ENCODE results near the gene DPP6.
"Not testable (repeated sequence)": the region's sequence is repeated elsewhere in the genome, so short reads cannot be mapped to it uniquely, and the experiment has no call there.

The DPP6 gene

DNA sequence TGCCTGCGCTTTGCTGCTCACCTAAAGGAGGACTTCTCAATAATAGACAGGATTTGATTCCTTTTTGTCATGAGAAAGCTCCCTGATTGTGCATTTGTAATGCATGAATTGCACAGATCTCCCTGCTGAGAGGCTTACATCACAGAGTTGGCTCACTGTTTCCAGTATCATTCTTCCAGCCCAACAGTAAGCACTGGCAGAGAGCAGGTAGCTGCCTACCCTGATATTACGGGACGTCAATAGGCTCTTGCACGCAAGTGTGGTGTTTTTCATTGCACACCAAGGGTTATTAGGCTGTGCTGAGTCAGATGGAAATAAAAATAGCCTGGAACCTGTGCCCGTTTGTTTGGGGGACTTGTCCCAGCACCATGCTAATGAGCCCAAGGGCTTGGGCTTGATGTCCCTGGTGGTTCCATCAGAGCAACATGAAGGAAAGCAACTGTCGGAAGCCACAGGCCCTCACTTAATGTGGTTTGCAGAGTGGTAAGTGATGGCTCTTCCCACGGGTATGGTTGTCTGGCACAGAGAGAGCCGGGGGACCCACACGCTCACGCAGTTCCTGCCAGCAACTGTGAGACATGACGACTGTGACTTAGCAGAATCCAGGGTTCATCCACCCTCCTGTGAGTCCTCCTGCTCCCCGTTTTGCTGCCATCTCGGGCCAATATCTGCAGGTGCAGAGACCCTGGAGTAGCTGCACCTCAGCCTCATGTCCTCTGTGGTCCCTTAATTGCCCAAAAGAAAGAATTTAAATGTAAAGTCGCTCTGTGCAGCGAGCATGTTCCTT is 20.4 kb downstream of the DPP6 start:
- not testable (repeated sequence) for DNase-seq (ENCODE audit: low spot score)

DNA sequence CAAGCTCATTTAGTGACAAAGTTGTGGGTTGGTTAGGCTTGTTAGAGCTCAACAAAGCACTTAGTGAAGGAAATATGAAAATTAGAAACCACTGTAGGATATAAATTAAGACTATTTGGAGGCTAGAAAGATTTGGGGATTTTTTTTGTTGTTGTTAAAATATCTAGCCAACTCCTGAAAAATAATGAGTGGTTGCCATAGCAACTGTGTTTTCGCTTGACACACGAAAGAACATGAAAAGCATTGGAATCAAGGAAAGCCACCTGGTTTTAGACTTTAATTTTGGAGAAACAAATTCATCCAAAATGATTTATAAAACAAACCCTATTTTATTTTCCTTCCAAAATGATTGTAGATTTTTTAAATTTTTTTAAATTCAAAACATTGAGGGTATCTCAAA is 26.3 kb downstream of the DPP6 start:
- not testable (repeated sequence) for DNase-seq (ENCODE audit: low spot score)

DNA sequence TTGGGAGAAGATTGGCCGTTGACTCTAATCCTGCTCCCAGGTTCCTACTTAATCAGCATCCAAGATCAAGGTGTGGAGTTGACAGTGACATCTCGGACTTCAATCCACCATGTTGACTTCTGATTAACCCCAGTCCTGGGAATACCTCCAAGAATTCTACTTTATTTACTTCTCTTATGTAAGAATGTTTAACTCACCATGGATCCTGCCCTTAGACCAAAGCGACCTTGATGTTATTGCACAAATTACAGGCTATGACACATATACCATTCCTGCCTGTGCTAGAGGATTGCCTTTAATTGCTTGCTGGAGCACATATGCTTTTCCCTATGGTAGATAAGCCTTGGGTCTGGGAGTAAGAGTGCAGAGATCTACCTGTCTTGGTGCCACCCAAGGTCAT is 28.1 kb downstream of the DPP6 start:
- not testable (repeated sequence) for DNase-seq (ENCODE audit: low spot score)

DNA sequence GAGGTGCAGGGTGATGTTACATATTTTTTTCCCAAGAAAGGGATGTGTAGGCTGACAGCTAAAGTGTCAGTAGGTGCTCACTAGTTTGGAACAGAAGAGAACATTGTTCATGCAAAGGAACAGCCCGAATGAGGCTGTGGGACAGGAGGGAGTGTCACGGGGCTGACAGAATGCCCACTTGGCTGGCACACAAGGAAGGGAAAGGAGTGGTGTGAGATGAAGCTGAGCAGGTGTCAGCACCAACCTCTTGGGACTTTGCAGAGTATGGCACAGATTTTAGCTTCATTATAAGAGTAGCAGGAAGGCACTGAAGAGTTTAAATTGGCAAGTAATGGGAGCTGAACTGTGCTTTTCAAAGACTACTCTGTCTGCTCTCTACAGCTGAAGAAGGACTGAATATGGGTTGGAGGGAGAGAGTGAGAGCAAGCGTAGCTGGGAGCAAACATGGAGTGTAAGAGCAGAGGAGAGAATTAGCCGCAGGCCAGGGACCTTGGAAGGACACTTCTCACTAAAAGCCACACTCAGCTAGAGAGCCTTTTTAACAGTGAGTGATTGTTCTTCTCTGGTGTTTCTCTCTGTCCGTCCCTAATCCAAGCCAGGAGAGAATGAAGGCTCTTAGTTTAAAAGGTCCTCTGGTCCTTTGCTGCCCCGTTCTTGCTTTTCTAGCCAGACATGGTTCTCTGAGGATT is 35.0 kb downstream of the DPP6 start:
- DNase-seq (ENCODE audit: low spot score) = not testable (repeated sequence)

DNA sequence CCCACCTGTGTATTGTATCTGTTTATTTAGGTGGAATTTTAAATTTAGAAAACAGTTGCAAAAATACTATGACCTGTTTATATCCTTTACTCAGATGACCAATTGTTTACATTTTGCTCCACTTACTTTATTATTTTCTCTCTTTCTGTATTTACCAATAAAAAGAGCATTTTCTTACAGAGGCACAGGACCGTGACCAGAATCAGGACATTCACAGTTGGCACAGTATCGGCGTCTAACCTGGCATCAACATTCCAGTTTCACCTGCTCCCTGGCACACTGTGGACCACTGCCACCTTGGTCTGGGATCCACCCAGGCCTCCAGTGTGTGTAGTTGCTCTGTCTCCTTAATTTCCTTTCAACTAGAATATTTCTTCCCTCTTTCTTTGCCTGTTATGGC is 39.9 kb downstream of the DPP6 start:
- not testable (repeated sequence) for DNase-seq (ENCODE audit: low spot score)

DNA sequence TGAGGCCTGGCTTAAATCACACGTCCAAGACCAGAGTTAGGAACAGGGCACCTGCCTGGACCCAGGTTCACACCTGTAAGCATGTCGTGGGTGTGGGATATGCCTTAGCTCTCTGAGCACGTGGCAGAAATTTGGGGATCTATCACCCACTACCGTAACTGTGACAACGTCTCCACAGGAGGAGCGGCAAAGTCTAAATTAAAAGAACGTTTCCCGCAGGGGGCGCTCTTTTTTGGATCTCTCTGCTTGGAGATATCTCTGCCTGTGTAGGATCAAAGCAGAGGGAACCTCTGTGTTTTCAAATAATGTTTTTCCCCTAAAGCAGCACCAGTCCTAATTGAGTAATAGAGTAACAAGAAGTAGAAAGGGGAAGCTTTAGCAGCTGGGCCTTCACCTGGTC is 43.0 kb downstream of the DPP6 start:
- not testable (repeated sequence) for DNase-seq (ENCODE audit: low spot score)

DNA sequence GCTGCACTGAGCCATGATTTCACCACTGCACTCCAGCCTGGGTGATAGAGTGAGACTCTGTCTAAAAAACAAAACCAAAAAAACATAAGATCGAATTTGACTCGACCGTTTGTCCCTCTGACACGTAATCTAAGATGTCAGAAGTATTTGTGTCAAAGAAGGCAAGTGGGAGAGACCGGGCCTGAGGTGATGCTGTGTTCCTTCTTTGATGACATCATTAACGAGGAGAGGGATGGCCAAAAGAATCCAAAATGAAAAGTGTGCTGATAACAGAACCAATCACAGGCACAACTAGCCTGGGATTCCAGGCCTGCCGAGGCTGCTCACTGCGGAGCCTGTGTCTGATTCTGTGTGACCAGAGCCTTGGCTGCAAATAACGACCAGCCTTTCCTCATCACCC is 52.9 kb downstream of the DPP6 start:
- DNase-seq (ENCODE audit: low spot score) = not testable (repeated sequence)

DNA sequence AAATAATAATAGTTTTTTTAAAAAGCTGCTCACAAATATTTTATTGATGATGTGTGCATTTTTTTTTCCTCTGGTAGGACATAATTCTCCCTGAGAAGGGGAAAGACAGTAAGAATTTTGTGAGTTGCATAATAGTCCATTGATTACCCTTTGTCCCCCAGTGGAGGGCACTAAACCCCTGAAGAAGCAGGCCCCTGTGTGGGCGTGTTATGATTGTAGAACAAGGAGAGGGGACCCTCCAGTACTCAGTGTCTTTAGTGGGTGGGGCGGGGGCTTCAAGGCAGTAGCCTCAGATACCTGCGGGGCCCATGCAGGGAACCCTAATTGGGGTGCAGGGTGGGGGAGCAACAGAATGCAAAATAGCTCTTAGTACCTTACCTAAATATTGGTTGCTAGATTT is 57.4 kb downstream of the DPP6 start:
- not testable (repeated sequence) for DNase-seq (ENCODE audit: low spot score)

DNA sequence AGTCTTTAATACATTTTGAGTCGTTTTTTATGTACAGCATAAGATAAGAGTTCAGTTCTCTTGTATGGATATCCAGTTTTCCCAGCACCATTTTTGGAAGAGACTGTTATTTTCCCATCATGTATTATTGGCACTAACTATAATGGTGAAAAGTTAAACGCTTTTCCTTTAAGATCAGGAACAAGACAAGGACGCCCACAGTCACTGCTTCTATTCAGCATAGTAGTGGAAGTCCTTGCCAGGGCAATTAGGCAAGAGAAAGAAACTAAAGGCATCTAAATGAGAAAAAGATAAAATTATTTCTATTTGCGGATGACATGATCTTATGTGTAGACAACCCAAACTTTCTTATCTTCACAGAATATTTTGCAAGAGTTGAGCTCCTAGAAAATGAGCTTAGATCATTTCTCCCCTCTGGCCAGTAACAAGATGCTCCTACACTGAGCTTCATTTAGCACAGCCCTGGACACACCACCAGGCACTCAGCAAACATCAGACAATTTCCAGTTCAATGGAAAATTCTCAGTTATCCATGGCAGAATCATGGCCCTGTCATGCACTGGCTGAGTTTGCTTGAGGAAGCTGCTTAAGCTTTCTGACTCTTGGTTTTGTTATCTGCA is 61.6 kb downstream of the DPP6 start:
- not testable (repeated sequence) for DNase-seq (ENCODE audit: low spot score)

DNA sequence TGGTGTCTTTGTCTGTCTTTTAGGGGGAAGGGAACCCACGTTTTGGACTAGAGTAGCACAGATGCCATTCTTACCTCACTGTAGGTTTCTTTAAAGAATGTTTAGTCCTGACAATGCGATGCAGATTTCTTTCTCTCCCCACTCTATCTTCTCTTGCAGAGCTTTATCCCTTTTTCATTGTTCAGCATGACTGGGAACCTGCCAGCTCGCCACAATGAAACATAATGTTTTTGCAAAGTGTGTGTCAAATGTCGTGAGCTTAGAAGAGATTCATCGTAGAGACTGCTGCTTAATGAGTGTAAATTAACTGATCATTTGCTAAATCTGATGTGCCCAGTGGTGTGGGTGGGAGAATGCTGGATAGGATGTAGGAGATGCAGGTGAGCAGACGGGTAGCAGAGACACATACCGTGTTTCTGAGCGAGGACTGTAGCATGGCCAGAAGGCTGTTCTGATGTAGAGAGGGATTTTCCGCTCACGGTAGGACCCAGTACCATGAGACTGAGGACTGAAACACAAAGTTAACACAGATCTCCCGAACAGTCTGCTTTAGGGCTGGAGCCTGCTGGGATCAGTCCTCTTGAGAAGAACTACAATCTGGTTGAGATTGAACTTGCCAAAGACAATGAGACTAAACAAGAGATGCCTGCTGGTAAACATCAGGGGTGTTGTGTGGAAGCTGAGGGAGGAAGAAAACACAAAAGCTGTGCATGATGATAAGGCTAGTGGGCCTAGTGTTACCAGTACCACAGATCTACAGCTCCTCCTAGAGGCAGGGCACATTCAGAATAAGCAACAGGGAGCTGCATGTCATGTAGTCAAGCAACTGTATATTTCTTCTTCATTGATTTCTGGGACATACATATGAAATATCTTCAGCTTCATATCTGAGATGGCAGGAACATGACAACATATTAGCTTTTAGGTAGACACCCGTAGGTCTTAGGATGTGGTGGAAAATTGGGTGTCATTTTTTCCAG is 65.5 kb downstream of the DPP6 start:
- not testable (repeated sequence) for DNase-seq (ENCODE audit: low spot score)

DNA sequence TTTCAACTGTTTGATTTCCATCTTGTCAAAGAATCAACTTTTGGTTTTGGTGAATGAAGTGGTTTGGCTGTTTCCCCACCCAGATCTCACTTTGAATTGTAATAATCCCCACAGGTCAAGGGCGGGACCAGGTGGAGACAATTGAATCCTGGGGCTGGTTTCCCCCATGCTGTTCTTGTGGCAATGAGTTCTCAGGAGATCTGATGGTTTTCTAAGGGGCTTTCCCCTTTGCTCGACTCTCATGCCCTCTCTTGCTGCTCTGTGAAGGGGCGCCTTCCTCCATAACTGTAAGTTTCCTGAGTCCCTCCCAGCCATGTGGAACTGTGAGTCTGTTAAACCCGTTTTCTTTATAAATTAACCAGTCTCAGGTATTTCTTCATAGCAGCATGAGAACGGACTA is 68.6 kb downstream of the DPP6 start:
- not testable (repeated sequence) for DNase-seq (ENCODE audit: low spot score)

DNA sequence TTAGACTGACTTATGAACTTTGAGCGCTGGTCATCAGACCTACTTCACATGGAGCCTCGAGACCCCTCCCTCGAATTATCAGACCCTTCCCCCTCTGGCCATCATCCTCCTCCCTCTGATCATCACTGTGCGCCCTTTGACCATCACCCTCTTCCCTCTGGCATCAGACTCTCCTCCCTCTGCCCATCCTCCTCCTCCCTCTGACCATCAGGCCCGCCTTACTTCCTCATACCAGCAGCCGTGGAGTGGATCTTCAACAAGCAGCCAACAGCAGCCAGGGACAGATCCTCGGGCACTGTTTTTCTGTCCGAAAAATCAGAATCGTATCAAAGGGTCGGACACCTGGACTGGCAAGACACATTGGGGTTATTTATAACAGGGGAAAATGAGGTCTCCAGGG is 70.5 kb downstream of the DPP6 start:
- DNase-seq (ENCODE audit: low spot score) = not testable (repeated sequence)

DNA sequence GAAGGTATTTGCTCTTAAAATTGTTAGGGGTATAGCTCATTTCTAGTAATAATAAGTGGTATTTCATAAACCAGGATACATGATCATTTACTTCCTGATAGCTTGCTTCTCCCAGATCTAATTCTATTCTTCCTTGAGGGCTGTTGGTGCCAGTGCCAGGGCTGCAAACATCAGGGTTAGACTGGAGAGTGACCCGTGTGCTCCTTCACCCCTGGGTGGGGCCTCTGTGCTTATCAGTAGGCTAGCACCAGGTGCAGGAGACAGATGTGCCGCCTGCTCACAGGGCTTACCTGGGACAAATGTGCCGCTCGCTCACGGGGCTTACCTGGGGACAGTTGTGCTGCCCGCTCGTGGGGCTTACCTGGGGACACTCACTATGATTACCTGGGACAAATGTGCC is 71.2 kb downstream of the DPP6 start:
- DNase-seq (ENCODE audit: low spot score) = not testable (repeated sequence)

DNA sequence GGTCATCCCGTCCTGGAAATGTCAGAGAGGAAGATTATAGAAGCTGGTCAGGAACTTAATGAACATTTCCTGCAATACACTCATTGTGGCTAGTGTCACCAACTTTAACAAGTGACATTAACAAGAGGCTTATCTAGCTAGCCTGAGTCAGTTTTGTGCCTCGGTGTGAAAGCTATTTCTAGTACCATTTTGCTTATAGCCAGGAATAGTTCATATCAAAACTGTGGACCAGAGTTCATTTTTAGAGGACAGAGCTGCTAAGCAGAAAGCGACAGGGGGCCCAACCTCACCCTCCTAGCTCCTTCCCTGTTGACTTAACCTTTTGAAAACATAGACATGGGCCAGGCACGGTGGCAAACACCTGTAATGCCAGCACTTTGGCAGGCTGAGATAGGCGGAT is 76.9 kb downstream of the DPP6 start:
- DNase-seq (ENCODE audit: low spot score) = not testable (repeated sequence)

DNA sequence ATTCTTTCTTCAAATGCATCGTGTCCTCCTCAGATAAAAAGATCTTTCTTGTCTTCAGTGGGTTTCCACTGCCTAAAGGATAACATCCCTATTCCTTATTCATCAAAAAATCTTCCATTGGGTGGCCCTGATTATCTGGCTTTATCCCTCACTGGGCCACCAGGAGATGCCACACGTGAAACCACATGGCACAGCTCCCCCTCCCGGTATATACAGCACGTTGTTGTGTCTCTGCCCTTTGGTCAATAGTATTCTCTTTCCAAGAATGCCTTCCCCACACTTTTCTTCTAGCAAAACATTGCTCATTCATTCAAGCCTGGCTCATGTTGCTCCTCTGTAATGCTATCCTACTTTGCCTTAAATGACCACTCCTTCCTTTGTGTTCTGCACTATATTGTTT is 80.4 kb downstream of the DPP6 start:
- DNase-seq (ENCODE audit: low spot score) = not testable (repeated sequence)

DNA sequence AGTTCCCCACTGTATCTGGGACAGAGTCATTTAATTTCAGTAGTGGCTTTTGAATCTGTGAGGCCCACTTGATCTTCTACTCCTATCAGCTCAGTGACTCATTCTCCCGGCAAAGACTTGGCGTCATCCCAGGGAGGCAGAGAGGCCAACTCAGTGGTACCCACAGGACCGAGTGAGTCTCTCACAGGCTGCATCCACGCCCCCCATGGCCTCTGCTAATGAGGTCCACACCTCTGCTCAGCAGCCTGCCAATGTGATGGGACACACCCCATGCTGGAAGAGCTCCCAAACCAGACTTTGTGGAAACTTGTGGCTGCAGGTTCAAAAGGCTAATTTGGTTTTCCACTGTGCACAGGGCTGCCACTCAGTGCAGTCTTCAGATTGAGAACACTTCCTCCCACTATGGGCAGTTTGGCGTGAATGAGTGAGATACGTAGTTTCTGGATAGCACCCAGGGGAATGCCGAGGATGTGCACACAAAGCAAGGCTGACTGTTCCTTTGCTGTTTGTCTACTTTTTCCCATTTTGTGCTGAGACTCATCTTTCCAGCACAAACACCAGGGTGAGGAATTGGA is 81.6 kb downstream of the DPP6 start:
- not testable (repeated sequence) for DNase-seq (ENCODE audit: low spot score)

DNA sequence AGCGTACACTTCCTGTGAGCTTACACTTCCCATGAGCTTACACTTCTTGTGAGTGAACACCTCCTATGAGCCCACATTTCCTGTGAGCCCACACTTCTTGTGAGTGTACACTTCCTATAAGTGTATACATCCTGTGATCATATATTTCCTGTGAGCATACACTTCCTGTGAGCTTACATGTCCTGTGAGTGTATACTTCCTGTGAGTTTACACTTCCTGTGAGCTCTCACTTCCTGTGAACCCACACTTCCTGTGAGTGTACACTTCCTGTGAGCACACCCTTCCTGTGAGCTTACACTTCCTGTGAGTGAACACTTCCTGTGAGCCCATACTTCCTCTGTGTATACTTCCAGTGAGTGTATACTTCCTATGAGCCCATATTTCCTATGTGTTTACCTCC is 82.5 kb downstream of the DPP6 start:
- not testable (repeated sequence) for DNase-seq (ENCODE audit: low spot score)

DNA sequence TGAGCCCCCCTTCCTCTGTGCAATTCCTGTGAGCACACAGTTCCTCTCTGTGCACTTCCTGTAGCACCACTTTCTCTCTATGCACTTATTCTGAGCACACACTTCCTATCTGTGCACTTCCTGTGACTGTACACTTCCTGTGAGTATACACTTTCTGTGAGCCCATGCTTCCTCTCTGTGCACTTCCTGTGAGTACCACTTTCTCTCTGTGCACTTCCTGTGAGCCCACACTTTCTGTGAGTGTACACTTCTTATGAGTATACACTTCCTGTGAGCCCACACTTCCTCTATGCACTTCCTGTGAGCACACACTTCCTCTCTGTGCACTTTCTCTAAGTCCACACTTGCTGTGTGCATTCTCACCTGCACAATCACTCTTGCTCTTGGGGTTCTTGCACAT is 83.4 kb downstream of the DPP6 start:
- not testable (repeated sequence) for DNase-seq (ENCODE audit: low spot score)

DNA sequence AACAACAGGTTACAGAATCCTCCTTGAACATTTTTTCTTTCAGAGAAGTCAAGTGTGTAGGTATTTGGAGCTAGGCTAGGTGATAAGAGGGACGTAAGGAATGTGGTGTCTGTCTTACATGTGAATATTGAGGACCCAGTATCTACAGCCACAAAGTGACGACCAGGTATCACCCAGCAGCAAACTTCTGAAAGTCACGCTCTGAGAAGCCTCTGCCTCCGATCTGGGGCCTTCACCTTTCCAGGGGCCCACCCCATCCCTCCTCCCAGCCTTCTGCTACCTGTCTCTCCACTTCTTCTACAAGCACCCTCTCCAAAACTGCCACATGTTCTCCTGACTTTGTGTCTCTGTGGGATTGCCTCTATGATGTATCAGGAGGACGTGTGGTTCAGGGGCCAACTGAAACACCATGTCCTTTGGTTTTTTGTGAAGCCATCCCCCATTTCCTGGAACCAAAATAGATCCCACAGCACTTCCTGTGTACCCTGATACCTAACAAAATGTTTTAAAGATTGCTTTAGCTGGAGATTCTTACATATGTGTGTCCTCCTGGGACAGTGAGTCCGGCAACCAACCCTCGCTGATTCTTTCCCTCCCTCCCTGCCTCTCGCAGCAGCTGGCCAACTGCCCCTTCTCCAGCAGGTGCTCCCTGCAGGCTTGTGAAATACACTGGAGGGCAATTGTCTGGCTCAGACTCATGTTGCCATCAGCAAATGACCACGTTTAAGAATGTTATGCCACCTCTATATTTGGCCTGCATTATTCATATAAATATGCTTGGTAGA is 93.9 kb downstream of the DPP6 start:
- DNase-seq (ENCODE audit: low spot score) = not testable (repeated sequence)

DNA sequence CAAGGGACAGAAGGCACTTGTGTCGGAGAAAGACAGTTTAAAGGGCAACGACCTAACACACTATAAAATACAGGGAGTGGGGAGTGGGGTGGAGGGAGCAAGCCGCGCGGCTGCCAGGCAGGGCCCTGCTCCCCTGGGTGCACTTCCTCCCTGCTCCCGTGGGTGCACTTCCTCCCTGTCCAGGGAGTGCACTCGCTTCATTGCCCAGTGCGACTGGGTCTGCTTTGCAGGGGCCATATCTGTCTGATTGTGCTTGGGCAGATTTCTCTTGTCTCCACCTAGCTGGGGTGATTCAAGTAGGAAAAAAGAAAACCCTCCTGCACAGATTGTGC is 94.5 kb downstream of the DPP6 start:
- not testable (repeated sequence) for DNase-seq (ENCODE audit: low spot score)
